GOT3 (cell line): ENCODE results near the gene SMIM41.

Experiments
- DNase-seq: peaks from one replicate; lab custom pipeline; 2025; ENCODE audit warnings: mixed read lengths; lab: John Stamatoyannopoulos, UW

The SMIM41 gene

DNA sequence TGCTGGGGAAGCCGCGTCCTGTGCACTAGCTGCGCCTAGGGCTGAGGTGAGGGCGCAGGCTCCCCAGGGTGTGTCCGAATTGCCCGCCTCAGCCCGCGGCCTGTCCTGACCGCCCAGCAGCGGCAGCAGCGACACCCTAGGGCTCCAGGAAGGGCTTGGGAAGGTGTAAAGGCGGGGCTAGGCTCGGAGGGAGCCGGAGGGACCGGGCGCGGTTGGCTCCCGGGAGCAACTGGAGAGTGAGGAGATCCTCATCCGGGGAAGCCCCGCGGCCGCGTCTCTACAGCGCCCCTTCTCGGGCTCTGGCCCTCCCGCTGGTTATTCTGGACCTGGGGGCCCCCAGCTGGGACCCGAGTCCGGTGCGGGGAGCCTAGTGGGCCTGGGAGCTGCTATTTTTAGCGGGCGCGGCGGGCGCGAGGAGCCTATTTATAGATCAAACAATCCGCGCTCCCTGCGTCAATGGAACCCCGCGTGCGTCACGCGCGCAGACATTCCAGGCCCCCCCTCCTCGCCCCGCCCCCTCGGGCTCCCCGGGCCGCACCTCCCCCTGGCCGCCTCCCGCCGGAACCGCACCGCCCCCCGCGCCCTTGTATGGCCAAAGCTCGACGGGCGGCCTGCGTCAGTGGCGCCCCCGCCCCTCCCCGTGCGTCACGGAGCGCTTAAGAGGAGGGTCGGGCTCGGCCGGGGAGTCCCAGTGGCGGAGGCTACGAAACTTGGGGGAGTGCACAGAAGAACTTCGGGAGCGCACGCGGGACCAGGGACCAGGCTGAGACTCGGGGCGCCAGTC is 28.6 kb upstream of the SMIM41 start, which contains the start of gene NR4A1:
NR4A1 (plus strand) TSS at position 685 of the 784 bp plus-strand sequence. CDS start 2,887 bp downstream, outside the sequence.
- DNase-seq: peak; percentile 88

DNA sequence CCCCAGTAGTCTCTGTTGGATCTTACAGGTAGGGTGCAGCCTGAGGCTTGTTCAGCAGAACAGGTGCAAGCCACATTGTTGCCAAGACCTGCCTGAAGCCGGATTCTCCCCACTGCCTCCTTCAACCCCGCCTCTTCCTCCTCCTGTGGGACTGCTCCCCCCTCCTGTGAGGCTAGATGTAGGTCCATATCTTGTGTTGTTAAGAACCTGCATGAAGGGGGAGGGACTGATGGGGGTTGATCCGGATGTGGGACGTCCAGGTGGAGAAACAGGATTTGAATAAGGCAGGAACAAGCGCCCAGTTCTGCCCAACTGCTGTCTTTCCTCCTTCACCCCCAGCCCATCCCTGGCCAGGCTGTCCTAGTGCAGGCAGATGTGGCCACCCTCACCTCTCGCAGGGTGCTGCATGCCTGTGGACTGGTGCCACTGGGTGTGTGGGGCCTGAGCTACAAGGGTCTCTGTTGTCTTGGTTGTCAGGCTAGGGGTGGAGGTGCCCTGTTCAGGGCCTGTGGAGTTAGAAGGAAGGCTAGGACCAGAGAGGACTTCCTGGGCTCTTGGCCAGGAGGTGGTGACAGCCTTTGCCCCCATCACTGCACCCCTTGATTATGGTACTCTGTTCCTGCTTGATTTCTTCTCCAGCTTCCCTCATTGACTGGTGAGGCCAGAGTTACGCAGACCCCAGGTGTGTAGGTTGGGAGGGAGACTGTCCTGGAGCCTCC is 26.9 kb upstream of the SMIM41 start:
- no peak for DNase-seq

GRCh38 chr12:52053536-52054209 is 25.8 kb upstream of the SMIM41 start:
- no peak for DNase-seq

DNA sequence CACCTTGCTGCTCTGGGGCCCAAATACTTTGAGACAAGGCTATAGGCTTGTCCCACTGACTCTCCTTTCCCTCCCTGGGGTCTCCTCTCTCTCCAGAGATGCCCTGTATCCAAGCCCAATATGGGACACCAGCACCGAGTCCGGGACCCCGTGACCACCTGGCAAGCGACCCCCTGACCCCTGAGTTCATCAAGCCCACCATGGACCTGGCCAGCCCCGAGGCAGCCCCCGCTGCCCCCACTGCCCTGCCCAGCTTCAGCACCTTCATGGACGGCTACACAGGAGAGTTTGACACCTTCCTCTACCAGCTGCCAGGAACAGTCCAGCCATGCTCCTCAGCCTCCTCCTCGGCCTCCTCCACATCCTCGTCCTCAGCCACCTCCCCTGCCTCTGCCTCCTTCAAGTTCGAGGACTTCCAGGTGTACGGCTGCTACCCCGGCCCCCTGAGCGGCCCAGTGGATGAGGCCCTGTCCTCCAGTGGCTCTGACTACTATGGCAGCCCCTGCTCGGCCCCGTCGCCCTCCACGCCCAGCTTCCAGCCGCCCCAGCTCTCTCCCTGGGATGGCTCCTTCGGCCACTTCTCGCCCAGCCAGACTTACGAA is 25.2 kb upstream of the SMIM41 start:
- no peak for DNase-seq

DNA sequence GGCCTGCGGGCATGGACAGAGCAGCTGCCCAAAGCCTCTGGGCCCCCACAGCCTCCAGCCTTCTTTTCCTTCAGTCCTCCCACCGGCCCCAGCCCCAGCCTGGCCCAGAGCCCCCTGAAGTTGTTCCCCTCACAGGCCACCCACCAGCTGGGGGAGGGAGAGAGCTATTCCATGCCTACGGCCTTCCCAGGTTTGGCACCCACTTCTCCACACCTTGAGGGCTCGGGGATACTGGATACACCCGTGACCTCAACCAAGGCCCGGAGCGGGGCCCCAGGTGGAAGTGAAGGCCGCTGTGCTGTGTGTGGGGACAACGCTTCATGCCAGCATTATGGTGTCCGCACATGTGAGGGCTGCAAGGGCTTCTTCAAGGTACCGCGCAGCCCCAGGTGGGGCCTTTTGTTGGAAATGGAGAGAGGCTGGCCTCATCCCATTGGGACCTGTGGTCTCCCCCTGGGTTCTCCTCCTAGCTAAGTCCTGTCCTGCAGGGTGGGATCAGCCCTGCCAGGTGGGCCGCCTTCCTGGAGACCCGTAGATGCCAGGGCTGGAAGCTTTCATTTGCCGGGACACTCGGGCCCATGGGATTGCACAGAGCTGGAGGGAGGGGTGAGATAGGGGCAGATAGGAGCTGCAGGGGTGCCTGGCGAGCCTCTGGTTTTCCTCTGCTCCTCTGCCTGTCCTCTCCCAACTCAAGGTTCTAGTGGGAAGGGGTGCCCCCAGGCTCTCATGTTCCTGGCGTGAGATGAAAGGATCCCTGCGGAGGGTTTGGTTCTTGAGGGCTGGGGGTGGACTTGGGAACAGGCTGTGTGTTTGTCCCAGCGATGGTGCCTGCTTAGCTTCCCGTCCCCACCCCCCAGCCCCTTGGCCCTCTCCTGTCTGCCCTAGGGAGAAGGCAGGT is 24.4 kb upstream of the SMIM41 start:
- no peak for DNase-seq

- no peak for DNase-seq
Measured at GRCh38 chr12:52055731-52056711, 23.5 kb upstream of the SMIM41 start.

- DNase-seq: no peak
Measured at GRCh38 chr12:52056801-52057637, 22.5 kb upstream of the SMIM41 start.

- DNase-seq: no peak
Measured at GRCh38 chr12:52057638-52058576, 21.6 kb upstream of the SMIM41 start.

DNA sequence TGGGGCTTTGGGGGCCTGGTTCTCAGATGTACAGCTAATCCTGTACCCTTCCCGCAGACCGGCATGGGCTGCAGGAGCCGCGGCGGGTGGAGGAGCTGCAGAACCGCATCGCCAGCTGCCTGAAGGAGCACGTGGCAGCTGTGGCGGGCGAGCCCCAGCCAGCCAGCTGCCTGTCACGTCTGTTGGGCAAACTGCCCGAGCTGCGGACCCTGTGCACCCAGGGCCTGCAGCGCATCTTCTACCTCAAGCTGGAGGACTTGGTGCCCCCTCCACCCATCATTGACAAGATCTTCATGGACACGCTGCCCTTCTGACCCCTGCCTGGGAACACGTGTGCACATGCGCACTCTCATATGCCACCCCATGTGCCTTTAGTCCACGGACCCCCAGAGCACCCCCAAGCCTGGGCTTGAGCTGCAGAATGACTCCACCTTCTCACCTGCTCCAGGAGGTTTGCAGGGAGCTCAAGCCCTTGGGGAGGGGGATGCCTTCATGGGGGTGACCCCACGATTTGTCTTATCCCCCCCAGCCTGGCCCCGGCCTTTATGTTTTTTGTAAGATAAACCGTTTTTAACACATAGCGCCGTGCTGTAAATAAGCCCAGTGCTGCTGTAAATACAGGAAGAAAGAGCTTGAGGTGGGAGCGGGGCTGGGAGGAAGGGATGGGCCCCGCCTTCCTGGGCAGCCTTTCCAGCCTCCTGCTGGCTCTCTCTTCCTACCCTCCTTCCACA is 20.7 kb upstream of the SMIM41 start:
- DNase-seq: no peak

DNA sequence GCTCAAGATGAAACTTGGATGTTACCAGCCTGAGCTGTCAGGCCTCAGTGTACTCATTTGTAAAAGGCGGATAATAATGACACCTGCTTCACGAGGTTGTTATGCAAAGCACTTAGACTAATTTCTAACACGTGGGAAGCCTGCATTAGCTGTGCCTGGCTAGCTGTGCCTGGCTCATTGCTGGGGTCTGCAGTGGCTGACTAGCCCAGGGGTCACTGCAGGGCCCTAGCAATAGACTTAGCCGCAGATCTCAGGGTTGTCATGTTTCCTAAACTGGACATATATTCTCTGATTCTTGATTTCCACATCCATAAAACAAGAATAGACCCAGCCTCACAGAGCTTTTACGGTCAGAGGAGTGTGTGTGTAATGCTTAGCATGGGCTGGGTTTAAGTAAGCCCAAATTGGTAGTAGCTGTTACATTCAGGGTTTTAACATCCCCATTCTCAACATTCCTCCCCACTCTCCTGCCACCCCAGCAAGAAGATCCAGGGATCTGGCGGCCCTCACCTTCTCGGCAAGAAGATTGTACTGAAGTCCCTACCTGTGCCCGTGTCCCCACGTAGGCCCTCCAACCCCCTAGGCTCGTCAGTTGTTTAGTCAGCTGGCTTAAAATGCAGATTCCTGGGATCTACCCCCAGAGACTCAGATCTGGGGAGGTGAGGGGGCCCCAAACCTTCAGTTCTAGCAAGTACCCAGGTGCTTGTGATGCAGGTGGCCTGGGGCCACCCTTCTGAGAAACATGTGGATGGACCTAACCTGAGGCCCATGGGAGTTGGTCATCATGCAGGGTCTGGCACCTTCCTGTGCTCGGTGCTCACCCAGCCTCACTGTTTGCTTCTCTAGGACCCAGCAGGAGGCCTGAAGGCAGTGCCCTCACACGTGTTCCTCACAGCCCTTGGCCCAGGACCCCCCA is 19.7 kb upstream of the SMIM41 start:
- DNase-seq: no peak

- DNase-seq: no peak
Measured at GRCh38 chr12:52060498-52061177, 18.9 kb upstream of the SMIM41 start.

- no peak for DNase-seq
Measured at GRCh38 chr12:52061470-52062166, 17.9 kb upstream of the SMIM41 start.

GRCh38 chr12:52062167-52063081 is 17.1 kb upstream of the SMIM41 start:
- DNase-seq: no peak
